Ishikawa (cell line): Measurements from ENCODE around the gene RNF10.

ENCODE experiments used
- CEBPB ChIP-seq: IDR thresholded peaks from 2 replicates; pipeline ENCODE4 v1.6.1; 2012
- CREB1 ChIP-seq: IDR thresholded peaks from 2 replicates; pipeline ENCODE4 v1.6.1; 2012; ENCODE audit warnings: low read depth
- EGR1 ChIP-seq: IDR thresholded peaks from 2 replicates; pipeline ENCODE4 v1.6.1; 2012
- EP300 ChIP-seq: IDR thresholded peaks from 2 replicates; pipeline ENCODE4 v1.6.1; 2012; ENCODE audit warnings: borderline replicate concordance
- FOXM1 ChIP-seq: IDR thresholded peaks from 2 replicates; pipeline ENCODE4 v1.6.1; 2012; ENCODE audit warnings: low read depth, borderline replicate concordance
- NFIC ChIP-seq: IDR thresholded peaks from 2 replicates; pipeline ENCODE4 v1.6.1; 2012
- RAD21 ChIP-seq: IDR thresholded peaks from 2 replicates; pipeline ENCODE4 v1.6.1; 2012; ENCODE audit warnings: low read depth
- TAF1 ChIP-seq: IDR thresholded peaks from 2 replicates; pipeline ENCODE4 v1.6.1; 2012; ENCODE audit warnings: low read depth, mild to moderate bottlenecking
- TCF12 ChIP-seq: IDR thresholded peaks from 2 replicates; pipeline ENCODE4 v1.6.1; 2012; ENCODE audit warnings: low read depth
- TEAD4 ChIP-seq: IDR thresholded peaks from 2 replicates; pipeline ENCODE4 v1.6.1; 2012
- YY1 ChIP-seq: IDR thresholded peaks from 2 replicates; pipeline ENCODE4 v1.6.1; 2012; ENCODE audit warnings: low read depth
- ZBTB7A ChIP-seq: IDR thresholded peaks from 2 replicates; pipeline ENCODE4 v1.6.1; 2012; ENCODE audit warnings: low read depth
- TF ChIP-seq, protein P1 (sequence below): IDR thresholded peaks from 2 replicates; pipeline ENCODE4 v1.6.1; 2012; ENCODE audit warnings: low read depth, mild to moderate bottlenecking
- TF ChIP-seq, protein P2 (sequence below): IDR thresholded peaks from 2 replicates; pipeline ENCODE4 v1.6.1; 2012
- TF ChIP-seq, protein P3 (sequence below): IDR thresholded peaks from 2 replicates; pipeline ENCODE4 v1.6.1; 2012

RNF10 gene

DNA sequence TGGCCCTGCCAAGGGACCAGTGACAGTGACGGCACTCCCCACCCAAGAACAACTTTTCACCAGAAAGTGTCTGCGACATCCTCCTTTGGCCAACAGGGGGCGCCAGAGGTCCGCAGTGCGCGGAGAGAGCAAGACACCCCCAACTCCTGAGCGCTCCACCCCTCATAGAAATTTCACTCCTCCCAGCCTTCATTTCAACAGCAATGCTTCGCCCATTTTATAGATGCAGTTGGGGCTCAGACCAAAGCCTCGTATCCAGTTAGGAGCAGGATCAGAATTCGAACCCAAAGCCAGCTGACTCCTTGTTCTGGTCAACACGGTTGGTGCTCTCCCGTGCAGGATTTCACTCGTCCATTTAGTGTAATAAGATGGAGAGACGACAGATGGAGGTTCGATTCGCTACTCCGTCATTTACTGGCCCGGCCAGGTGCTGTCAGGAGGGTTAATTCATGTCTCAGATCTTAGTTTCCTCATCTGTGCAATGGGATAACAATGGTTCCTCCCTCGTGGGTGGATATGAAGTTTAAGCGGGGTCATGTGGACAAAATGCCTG is 49.4 kb downstream of the RNF10 start:
- TF ChIP-seq ZBTB7A: no peak
- peak; percentile 93 for TF ChIP-seq RAD21

DNA sequence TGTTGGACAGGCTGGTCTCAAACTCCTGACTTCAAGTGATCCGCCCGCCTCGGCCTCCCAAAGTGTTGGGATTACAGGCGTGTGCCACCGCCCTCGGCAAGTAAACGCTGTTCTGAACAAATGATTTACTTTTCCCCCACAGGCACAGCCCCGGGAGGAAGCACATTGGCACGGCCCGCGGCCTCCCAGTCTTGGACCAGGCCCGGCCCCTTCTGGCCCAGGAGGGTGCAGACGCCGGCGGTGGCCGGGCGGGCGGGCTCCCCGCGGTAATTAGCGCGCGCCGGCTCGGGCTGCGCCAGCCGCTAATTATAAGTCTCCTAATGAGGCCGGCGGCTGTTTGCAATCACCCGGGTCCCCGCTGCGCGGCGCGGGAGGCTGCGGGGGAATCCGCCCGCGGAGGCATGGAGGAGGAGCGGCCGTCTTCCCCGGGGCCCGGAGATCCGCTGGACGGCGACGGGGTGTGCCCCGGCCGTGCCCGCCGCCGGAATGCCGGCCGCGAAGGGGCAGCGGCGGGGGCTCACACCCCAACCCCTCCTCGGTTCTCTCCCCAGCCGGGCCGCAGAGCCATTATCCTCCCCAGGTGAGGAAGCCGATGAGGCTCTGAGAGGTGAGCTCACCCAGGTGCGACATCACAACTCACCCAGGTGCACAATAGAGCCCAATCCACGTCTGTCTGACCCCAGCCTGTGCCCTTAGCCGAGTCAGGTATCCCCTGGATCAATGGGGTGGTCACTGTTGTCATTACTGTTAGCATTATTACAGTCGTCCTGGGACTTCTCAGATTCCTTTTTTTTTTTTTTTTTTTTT is 50.4 kb downstream of the RNF10 start:
- TF ChIP-seq, protein P1, sequence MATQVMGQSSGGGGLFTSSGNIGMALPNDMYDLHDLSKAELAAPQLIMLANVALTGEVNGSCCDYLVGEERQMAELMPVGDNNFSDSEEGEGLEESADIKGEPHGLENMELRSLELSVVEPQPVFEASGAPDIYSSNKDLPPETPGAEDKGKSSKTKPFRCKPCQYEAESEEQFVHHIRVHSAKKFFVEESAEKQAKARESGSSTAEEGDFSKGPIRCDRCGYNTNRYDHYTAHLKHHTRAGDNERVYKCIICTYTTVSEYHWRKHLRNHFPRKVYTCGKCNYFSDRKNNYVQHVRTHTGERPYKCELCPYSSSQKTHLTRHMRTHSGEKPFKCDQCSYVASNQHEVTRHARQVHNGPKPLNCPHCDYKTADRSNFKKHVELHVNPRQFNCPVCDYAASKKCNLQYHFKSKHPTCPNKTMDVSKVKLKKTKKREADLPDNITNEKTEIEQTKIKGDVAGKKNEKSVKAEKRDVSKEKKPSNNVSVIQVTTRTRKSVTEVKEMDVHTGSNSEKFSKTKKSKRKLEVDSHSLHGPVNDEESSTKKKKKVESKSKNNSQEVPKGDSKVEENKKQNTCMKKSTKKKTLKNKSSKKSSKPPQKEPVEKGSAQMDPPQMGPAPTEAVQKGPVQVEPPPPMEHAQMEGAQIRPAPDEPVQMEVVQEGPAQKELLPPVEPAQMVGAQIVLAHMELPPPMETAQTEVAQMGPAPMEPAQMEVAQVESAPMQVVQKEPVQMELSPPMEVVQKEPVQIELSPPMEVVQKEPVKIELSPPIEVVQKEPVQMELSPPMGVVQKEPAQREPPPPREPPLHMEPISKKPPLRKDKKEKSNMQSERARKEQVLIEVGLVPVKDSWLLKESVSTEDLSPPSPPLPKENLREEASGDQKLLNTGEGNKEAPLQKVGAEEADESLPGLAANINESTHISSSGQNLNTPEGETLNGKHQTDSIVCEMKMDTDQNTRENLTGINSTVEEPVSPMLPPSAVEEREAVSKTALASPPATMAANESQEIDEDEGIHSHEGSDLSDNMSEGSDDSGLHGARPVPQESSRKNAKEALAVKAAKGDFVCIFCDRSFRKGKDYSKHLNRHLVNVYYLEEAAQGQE: no peak
- TF ChIP-seq, protein P2, sequence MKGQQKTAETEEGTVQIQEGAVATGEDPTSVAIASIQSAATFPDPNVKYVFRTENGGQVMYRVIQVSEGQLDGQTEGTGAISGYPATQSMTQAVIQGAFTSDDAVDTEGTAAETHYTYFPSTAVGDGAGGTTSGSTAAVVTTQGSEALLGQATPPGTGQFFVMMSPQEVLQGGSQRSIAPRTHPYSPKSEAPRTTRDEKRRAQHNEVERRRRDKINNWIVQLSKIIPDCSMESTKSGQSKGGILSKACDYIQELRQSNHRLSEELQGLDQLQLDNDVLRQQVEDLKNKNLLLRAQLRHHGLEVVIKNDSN: no peak
- TF ChIP-seq RAD21: peak; percentile 25; the same call in 1 of the 2 replicates
- TF ChIP-seq ZBTB7A: no peak
- TF ChIP-seq CEBPB: no peak
- TF ChIP-seq TAF1: no peak
- TF ChIP-seq EP300: no peak
- TF ChIP-seq EGR1: no peak
- no peak for TF ChIP-seq TCF12
- no peak for TF ChIP-seq NFIC
- no peak for TF ChIP-seq FOXM1
- TF ChIP-seq, protein P3, sequence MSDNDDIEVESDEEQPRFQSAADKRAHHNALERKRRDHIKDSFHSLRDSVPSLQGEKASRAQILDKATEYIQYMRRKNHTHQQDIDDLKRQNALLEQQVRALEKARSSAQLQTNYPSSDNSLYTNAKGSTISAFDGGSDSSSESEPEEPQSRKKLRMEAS: 0 out of 2 replicates have a peak, but pooled peaks have one; percentile 10
- TF ChIP-seq YY1: no peak
- TF ChIP-seq TEAD4: 0 out of 2 replicates have a peak, but pooled peaks have one; percentile 30
- TF ChIP-seq CREB1: no peak

DNA sequence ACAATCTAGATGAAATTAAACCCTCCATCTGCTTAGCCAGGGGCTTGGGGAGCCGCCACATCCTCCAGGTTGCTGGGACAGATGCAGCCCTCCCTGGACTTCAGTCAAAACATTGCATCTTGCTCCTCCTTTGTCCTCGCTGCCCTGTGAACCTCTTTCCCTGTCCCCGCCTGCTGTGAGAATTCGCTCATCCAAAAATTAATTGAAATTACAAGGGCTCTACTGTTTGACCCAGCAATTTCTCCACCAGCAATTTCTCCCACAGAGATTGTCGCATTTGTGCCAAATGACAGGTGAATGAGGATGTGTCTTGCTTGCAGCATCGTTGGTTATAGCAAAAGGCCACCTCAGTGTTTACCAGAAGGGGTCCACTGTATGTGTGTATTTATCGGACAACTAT is 52.0 kb downstream of the RNF10 start:
- TF ChIP-seq, protein P2: no peak
- TF ChIP-seq CEBPB (no peak), RAD21 (no peak)

DNA sequence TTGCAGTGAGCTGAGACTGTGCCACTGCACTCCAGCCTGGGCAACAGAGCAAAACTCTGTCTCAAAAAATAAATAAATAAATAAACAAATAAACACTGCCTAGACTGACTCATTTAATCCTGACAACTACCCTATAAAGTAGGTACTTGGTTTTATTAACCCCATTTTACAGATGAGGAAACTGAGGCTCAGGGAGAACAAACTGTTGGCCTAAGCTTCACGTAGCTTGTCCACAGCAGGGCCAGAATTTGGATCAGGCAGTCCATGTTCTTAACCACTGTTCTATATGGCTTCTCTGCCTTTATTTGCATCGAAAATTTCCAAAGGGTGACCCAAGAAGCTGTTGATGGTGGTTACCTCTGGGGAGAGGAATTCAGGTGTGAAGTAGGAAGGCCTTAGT is 52.7 kb downstream of the RNF10 start:
- TF ChIP-seq EP300 (no peak), TAF1 (no peak), TCF12 (no peak), CREB1 (no peak), CEBPB (no peak), RAD21 (no peak), NFIC (no peak)
- TF ChIP-seq, protein P3: no peak
- TF ChIP-seq, protein P1: no peak

DNA sequence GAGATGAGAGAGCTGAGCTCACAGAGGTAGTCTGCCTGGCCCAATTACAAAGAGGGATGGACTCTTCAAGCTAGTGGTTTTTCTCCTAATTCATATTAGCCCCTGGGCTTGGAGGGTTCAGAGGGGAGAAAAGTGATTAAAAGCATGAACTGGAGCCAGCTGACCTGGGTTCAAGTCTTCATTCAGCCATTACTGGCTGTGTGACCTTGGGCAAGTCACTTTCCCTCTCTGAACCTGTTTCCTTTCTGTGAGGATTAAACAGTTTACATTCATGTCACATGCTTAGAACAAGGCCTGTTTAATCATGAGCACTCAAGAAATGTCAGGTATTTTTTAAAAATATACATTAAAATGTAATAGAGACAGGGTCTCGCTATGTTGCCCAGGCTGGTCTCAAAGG is 54.2 kb downstream of the RNF10 start:
- TF ChIP-seq, protein P1: no peak
- TF ChIP-seq YY1 (no peak), EGR1 (no peak), TAF1 (no peak), ZBTB7A (no peak), TCF12 (no peak), CREB1 (no peak), RAD21 (no peak)
- TF ChIP-seq, protein P3: no peak
